Activated T-cell treated with anti-CD3 and anti-CD28 coated beads, Interleukin-2, amount 50 U/mL, for 4 hours (primary cell): ENCODE data around the gene TMEM19. TPM values are rescaled to one million over a fixed set of nuclear protein-coding genes. Genes with fewer than 3 reads are reported as not detected.

ENCODE experiments used
- ATAC-seq, 2 donors: fragments of 200-7000 bp; cut with Tn5 transposase; one replicate each; pipeline ENCODE4 v1.10.0; 2021
- DNase-seq: peaks from one replicate; pipeline ENCODE4 v3.0.0-alpha.2; 2020
- H3K27me3 Mint-ChIP-seq: one replicate; pipeline ENCODE4 v1.8.0; 2021; ENCODE audit warnings: low read depth, mixed read lengths
- H3K36me3 Mint-ChIP-seq: one replicate; pipeline ENCODE4 v1.8.0; 2022; ENCODE audit warnings: mixed read lengths; ENCODE audit not compliant: insufficient read depth
- H3K4me1 Mint-ChIP-seq: one replicate; pipeline ENCODE4 v1.8.0; 2021; ENCODE audit warnings: low read depth, mixed read lengths
- H3K4me3 Mint-ChIP-seq: one replicate; pipeline ENCODE4 v1.8.0; 2021; ENCODE audit warnings: mild to moderate bottlenecking, moderate library complexity, mixed read lengths
- H3K9me3 Mint-ChIP-seq: one replicate; pipeline ENCODE4 v1.8.0; 2021; ENCODE audit warnings: mixed read lengths
- total RNA-seq, 3 donors: library from RNA; stranded (reverse); gene quantifications; one replicate each; pipeline ENCODE4 v1.2.1, GENCODE V29; 2021

The TMEM19 gene
- total RNA-seq, 3 donors from 2014 or later, result 10.4 to 17.8 (median 14.8) TPM

GRCh38 chr12:71718611-71719010, 32.7 kb downstream of the TMEM19 start:
- H3K36me3 Mint-ChIP-seq, result no peaks in the 10 kb centered on the region
- H3K27me3 Mint-ChIP-seq, result no peaks in the 10 kb centered on the region
- no peaks in the 10 kb centered on the region for H3K4me1 Mint-ChIP-seq
- no peak for ATAC-seq
- H3K9me3 Mint-ChIP-seq, result peaks cover 18% of the 10 kb centered on the region
- no peak overlapping the region for H3K4me3 Mint-ChIP-seq
- no peak for DNase-seq

GRCh38 chr12:71719647-71720370, 33.9 kb downstream of the TMEM19 start:
- no peaks in the 10 kb centered on the region for H3K4me1 Mint-ChIP-seq
- H3K27me3 Mint-ChIP-seq, result no peaks in the 10 kb centered on the region
- H3K36me3 Mint-ChIP-seq, result no peaks in the 10 kb centered on the region
- ATAC-seq, result no peak
- no peak for DNase-seq
- H3K9me3 Mint-ChIP-seq, result peaks cover 13% of the 10 kb centered on the region
- no peak overlapping the region for H3K4me3 Mint-ChIP-seq

GRCh38 chr12:71721783-71722505, 36.1 kb downstream of the TMEM19 start:
- H3K4me1 Mint-ChIP-seq, result no peaks in the 10 kb centered on the region
- no peak for ATAC-seq

GRCh38 chr12:71725011-71725410, 39.1 kb downstream of the TMEM19 start:
- Mint-ChIP-seq H3K9me3 (no peaks in the 10 kb centered on the region), H3K36me3 (no peaks in the 10 kb centered on the region), H3K4me1 (no peaks in the 10 kb centered on the region), H3K4me3 (no peak overlapping the region), H3K27me3 (peaks cover 7% of the 10 kb centered on the region)
- ATAC-seq (no peak), DNase-seq (no peak)

More at GRCh38 chr12:71721783-71722505, 36.1 kb downstream of the TMEM19 start:
- H3K27me3 Mint-ChIP-seq, result peaks cover 7% of the 10 kb centered on the region
- no peak overlapping the region for H3K4me3 Mint-ChIP-seq
- H3K36me3 Mint-ChIP-seq, result no peaks in the 10 kb centered on the region
- H3K9me3 Mint-ChIP-seq, result no peaks in the 10 kb centered on the region
- DNase-seq, result no peak

- H3K27me3 Mint-ChIP-seq, result peaks cover 7% of the 10 kb centered on the region
- H3K4me3 Mint-ChIP-seq, result no peak overlapping the region
- ATAC-seq (no peak), DNase-seq (no peak)
- no peaks in the 10 kb centered on the region for H3K9me3 Mint-ChIP-seq
- H3K36me3 Mint-ChIP-seq, result no peaks in the 10 kb centered on the region
- H3K4me1 Mint-ChIP-seq, result no peaks in the 10 kb centered on the region
Measured at GRCh38 chr12:71726548-71726947, 40.7 kb downstream of the TMEM19 start.

GRCh38 chr12:71727958-71728357, 42.1 kb downstream of the TMEM19 start:
- H3K4me3 Mint-ChIP-seq, result no peak overlapping the region
- H3K9me3 Mint-ChIP-seq, result no peaks in the 10 kb centered on the region
- H3K27me3 Mint-ChIP-seq, result peaks cover 7% of the 10 kb centered on the region
- H3K36me3 Mint-ChIP-seq, result no peaks in the 10 kb centered on the region
- DNase-seq (no peak), ATAC-seq (no peak)
- no peaks in the 10 kb centered on the region for H3K4me1 Mint-ChIP-seq

GRCh38 chr12:71730936-71731335, 45.1 kb downstream of the TMEM19 start:
- H3K27me3 Mint-ChIP-seq, result no peaks in the 10 kb centered on the region
- H3K4me3 Mint-ChIP-seq, result no peak overlapping the region
- H3K36me3 Mint-ChIP-seq, result no peaks in the 10 kb centered on the region
- no peak for ATAC-seq
- no peaks in the 10 kb centered on the region for H3K4me1 Mint-ChIP-seq
- DNase-seq, result no peak
- H3K9me3 Mint-ChIP-seq, result no peaks in the 10 kb centered on the region

GRCh38 chr12:71731439-71732356, 45.8 kb downstream of the TMEM19 start:
- ATAC-seq (no peak), DNase-seq (no peak)
- no peaks in the 10 kb centered on the region for H3K9me3 Mint-ChIP-seq

GRCh38 chr12:71732357-71732712, 46.5 kb downstream of the TMEM19 start:
- no peaks in the 10 kb centered on the region for H3K36me3 Mint-ChIP-seq
- no peaks in the 10 kb centered on the region for H3K4me1 Mint-ChIP-seq
- no peaks in the 10 kb centered on the region for H3K9me3 Mint-ChIP-seq
- no peak overlapping the region for H3K4me3 Mint-ChIP-seq
- H3K27me3 Mint-ChIP-seq, result no peaks in the 10 kb centered on the region
- DNase-seq (no peak), ATAC-seq (no peak)

More at GRCh38 chr12:71731439-71732356, 45.8 kb downstream of the TMEM19 start:
- Mint-ChIP-seq H3K36me3 (no peaks in the 10 kb centered on the region), H3K27me3 (no peaks in the 10 kb centered on the region), H3K4me3 (no peak overlapping the region), H3K4me1 (no peaks in the 10 kb centered on the region)

GRCh38 chr12:71737197-71737596, 51.3 kb downstream of the TMEM19 start:
- DNase-seq, result no peak
- H3K4me1 Mint-ChIP-seq, result no peaks in the 10 kb centered on the region
- no peak for ATAC-seq
- no peaks in the 10 kb centered on the region for H3K9me3 Mint-ChIP-seq
- H3K27me3 Mint-ChIP-seq, result no peaks in the 10 kb centered on the region
- no peak overlapping the region for H3K4me3 Mint-ChIP-seq
- no peaks in the 10 kb centered on the region for H3K36me3 Mint-ChIP-seq

- peaks cover 3% of the 10 kb centered on the region for H3K27me3 Mint-ChIP-seq
- no peak for DNase-seq
- H3K36me3 Mint-ChIP-seq, result no peaks in the 10 kb centered on the region
- H3K4me3 Mint-ChIP-seq, result no peak overlapping the region
- no peaks in the 10 kb centered on the region for H3K9me3 Mint-ChIP-seq
- ATAC-seq, result no peak
- H3K4me1 Mint-ChIP-seq, result no peaks in the 10 kb centered on the region
Measured at GRCh38 chr12:71742998-71743397, 57.1 kb downstream of the TMEM19 start.

GRCh38 chr12:71744522-71745300, 58.8 kb downstream of the TMEM19 start:
- Mint-ChIP-seq H3K4me3 (no peak overlapping the region), H3K9me3 (no peaks in the 10 kb centered on the region), H3K27me3 (peaks cover 6% of the 10 kb centered on the region), H3K4me1 (no peaks in the 10 kb centered on the region), H3K36me3 (no peaks in the 10 kb centered on the region)
- ATAC-seq, result no peak
- no peak for DNase-seq

GRCh38 chr12:71746974-71747611, 61.2 kb downstream of the TMEM19 start:
- peak; percentile 80 for ATAC-seq

More at GRCh38 chr12:71746974-71747611, 61.2 kb downstream of the TMEM19 start:
- Mint-ChIP-seq H3K36me3 (no peaks in the 10 kb centered on the region), H3K9me3 (no peaks in the 10 kb centered on the region), H3K27me3 (peaks cover 9% of the 10 kb centered on the region), H3K4me3 (no peak overlapping the region), H3K4me1 (no peaks in the 10 kb centered on the region)
- DNase-seq, result peak; percentile 31
